ENCODE data around the gene BCCIP.

- TF ChIP-seq, protein P1, sequence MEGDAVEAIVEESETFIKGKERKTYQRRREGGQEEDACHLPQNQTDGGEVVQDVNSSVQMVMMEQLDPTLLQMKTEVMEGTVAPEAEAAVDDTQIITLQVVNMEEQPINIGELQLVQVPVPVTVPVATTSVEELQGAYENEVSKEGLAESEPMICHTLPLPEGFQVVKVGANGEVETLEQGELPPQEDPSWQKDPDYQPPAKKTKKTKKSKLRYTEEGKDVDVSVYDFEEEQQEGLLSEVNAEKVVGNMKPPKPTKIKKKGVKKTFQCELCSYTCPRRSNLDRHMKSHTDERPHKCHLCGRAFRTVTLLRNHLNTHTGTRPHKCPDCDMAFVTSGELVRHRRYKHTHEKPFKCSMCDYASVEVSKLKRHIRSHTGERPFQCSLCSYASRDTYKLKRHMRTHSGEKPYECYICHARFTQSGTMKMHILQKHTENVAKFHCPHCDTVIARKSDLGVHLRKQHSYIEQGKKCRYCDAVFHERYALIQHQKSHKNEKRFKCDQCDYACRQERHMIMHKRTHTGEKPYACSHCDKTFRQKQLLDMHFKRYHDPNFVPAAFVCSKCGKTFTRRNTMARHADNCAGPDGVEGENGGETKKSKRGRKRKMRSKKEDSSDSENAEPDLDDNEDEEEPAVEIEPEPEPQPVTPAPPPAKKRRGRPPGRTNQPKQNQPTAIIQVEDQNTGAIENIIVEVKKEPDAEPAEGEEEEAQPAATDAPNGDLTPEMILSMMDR (IDR thresholded peaks at IDR 0.05), result no peak
- no peak for TF ChIP-seq POLR2A (IDR thresholded peaks at IDR 0.05)
Observed at GRCh38 chr10:125827133-125827532, 3.8 kb downstream of the BCCIP start.
